ENCODE measurements around the gene FABP1.

- no peak for TF ChIP-seq CTCF (IDR thresholded peaks at IDR 0.05)
- no peak for TF ChIP-seq POLR2A (IDR thresholded peaks at IDR 0.05)
Measured at GRCh38 chr2:88133875-88134274, 6.0 kb upstream of the FABP1 start.

All from uterus (tissue), 2 donors.